T-helper 17 cell (primary cell): Measurements from ENCODE around the gene KRT86. TPM values are rescaled to one million over a fixed set of nuclear protein-coding genes. Genes with fewer than 3 reads are reported as not detected.
"Not testable (repeated sequence)": the region's sequence is repeated elsewhere in the genome, so short reads cannot be mapped to it uniquely, and the experiment has no call there.

Experiments used
- ATAC-seq: fragments of 150-1000 bp; cut with Tn5 transposase; 2 replicates; pipeline ENCODE4 v1.10.0; 2021; ENCODE audit warnings: mild to moderate bottlenecking, moderate library complexity
- DNase-seq, 3 donors: peaks; one replicate each; pipeline versions ENCODE4 v3.0.0 to v3.0.0-alpha.2; 2020 to 2021
- H3K9me3 ChIP-seq: one replicate; pipeline ENCODE4 v1.7.0; 2013; ENCODE audit warnings: low read length, mild to moderate bottlenecking; ENCODE audit not compliant: control insufficient read depth, poor library complexity, severe bottlenecking
- H3K27ac Mint-ChIP-seq: one replicate; pipeline ENCODE4 v1.8.0; 2022; ENCODE audit warnings: mild to moderate bottlenecking, moderate library complexity, mixed read lengths
- H3K27me3 Mint-ChIP-seq: one replicate; pipeline ENCODE4 v1.8.0; 2022; ENCODE audit warnings: mixed read lengths
- H3K36me3 Mint-ChIP-seq: one replicate; pipeline ENCODE4 v1.8.0; 2022; ENCODE audit warnings: low read depth, mixed read lengths
- H3K4me1 Mint-ChIP-seq: one replicate; pipeline ENCODE4 v1.8.0; 2022; ENCODE audit warnings: mild to moderate bottlenecking, mixed read lengths
- H3K4me3 Mint-ChIP-seq: one replicate; pipeline ENCODE4 v1.8.0; 2022; ENCODE audit warnings: mild to moderate bottlenecking, moderate library complexity, mixed read lengths
- total RNA-seq, 4 donors: library from RNA in 2 of 4; stranded (reverse) in 2 of 4; gene quantifications; one replicate each; pipeline ENCODE4 v1.2.3 and lab custom pipeline; 2022 to 2026

Gene KRT86
- total RNA-seq, 2 donors from 2014 or later: 0.21 TPM; not detected in 1

DNA sequence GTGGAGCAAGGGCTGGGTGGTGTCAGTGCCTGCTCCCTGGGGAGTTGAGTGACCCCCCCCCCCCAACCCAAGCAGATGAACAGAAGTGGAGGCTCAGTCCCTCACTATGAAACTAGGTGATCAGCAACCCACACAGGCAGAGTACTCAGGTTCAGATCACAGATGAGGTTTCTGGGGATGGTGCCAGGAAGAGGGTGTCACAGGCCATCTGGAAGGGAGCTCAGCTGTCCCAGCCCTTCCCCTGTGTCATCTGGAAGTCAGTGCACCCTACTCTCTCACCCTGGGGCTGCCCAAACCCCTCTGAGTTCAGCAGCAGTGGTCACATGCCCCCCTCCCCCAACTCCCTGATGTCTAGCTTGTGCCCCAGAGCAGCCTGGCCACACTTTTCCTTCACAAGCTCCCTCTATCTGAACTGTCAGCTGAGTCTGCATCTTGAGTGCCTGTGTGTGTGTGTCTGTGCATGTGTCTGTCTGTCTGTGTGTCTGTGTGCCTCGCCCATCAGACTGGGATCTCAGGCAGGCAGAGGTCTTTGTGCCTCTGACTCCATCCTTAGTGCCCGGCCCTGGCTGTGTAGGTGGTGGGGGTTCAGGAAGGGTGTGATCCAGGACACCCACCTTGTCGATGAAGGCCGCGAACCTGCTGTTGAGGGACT is 16.2 kb downstream of the KRT86 start:
- not testable (repeated sequence) for H3K36me3 Mint-ChIP-seq, DNase-seq, H3K4me3 Mint-ChIP-seq, H3K9me3 ChIP-seq, H3K27ac Mint-ChIP-seq, H3K4me1 Mint-ChIP-seq, ATAC-seq
- peaks cover 28% of the 10 kb centered on the region for H3K27me3 Mint-ChIP-seq

DNA sequence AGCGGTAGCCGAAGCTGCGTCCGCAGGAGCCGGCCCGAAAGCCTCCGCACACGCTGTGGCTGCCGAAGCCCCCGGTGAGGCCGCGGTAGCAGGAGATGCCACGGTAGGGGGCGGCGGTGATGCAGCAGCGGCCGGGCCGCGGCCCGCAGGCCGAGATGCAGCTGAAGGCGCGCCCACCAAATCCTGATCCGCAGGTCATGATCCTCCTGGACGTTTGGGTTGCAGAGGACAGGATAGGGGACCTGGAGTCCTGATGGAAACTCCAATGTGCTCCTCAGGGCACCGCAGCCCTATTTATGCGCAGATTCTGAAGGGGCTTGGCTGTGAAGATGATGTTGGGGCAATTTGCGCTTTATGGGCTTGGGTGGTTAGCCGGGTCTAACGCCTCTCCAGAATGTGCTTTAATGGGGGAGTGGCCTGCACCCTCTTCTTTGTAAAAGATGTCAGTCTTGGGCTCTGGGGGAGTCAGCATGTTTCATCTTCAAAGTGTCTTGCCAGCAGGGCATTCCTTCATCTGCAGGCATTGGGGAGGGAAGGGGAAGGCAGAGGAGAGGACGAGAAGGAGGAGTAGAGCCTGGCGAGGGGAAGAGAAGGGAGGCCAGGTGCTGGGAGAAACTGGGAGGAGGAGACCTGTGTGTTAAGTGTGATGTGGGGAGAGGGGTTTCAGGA is 17.0 kb downstream of the KRT86 start, which contains the start of gene KRT81:
Gene KRT81 (minus strand): TSS at position 268 of the 669 bp plus-strand sequence. CDS start 69 bp downstream, at position 199.
- Mint-ChIP-seq H3K27ac (no peak within 1 kb of the TSS), H3K36me3 (peaks cover 2% of the 10 kb centered on the region), H3K4me1 (no peaks in the 10 kb centered on the region), H3K27me3 (peaks cover 28% of the 10 kb centered on the region), H3K4me3 (no peak within 1 kb of the TSS)
- no peaks in the 10 kb centered on the region for H3K9me3 ChIP-seq
- ATAC-seq (no peak), DNase-seq (no peak)

DNA sequence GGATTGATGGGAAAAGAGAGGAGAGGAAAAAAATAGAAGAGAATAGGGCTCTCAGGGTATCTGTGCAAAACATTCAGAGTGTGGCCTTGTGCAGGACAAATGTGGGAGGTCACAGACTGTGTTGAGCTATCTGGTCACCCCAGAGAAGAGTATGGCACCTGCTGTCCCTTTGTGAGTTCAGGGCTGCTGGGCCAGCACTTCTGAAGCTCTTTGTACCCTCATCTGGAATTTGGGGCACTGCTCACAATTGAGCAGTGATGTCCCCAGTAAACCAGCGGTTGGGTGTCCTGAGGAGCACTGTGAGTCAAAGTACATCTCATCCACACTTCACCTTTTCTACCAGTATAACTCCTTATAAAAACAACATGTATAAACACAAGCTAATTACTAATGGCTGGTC is 19.5 kb downstream of the KRT86 start:
- peaks cover 3% of the 10 kb centered on the region for H3K36me3 Mint-ChIP-seq
- no peaks in the 10 kb centered on the region for H3K9me3 ChIP-seq
- H3K4me1 Mint-ChIP-seq: no peaks in the 10 kb centered on the region
- no peak overlapping the region for H3K27ac Mint-ChIP-seq
- no peak overlapping the region for H3K4me3 Mint-ChIP-seq
- ATAC-seq (no peak), DNase-seq (no peak)
- H3K27me3 Mint-ChIP-seq: peaks cover 38% of the 10 kb centered on the region

DNA sequence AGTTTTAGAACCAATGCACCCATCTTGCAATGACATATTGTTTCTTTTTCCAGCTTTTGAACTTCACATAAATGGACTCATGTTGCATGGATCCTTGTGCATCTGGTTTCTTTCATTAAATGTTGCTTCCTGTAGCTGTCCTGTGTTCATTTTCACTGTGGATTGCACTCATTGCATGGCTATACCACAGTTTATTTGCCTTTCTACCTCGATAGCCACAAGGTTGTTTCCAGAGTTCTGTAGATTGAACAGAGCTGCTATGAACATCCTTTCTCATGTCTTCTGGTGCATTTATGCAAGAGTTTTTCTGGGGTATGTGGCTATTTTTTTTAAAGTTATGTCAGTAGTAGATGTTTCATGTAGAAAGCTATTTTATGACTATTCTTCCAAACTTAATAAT is 20.4 kb downstream of the KRT86 start:
- H3K36me3 Mint-ChIP-seq: peaks cover 5% of the 10 kb centered on the region
- no peak overlapping the region for H3K4me3 Mint-ChIP-seq
- DNase-seq: no peak
- H3K4me1 Mint-ChIP-seq: no peaks in the 10 kb centered on the region
- no peaks in the 10 kb centered on the region for H3K9me3 ChIP-seq
- no peak overlapping the region for H3K27ac Mint-ChIP-seq
- no peak for ATAC-seq
- H3K27me3 Mint-ChIP-seq: peaks cover 47% of the 10 kb centered on the region

DNA sequence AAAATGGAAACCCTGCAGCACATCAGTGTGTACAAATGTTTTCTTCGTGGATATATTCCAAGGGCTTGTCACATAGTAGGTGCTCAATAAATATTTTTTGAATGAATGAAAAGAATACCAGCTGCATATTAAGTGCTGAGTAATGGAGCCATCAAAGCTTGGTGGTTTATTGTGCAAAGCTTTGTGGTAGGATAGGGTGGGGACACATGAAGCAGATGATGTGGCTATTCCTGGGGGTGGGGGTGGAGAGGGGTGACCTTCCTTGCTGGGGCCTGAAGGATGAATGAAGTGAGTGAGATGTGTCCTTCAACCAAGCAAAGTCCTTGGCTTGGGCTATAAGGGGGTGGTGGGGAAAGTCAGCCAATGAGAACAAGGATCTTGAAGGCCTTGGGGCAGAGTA is 21.2 kb downstream of the KRT86 start:
- DNase-seq (no peak), ATAC-seq (no peak)
- H3K4me1 Mint-ChIP-seq: no peaks in the 10 kb centered on the region
- no peak overlapping the region for H3K27ac Mint-ChIP-seq
- H3K4me3 Mint-ChIP-seq: no peak overlapping the region
- H3K36me3 Mint-ChIP-seq: peaks cover 5% of the 10 kb centered on the region
- no peaks in the 10 kb centered on the region for H3K9me3 ChIP-seq
- peaks cover 49% of the 10 kb centered on the region for H3K27me3 Mint-ChIP-seq

DNA sequence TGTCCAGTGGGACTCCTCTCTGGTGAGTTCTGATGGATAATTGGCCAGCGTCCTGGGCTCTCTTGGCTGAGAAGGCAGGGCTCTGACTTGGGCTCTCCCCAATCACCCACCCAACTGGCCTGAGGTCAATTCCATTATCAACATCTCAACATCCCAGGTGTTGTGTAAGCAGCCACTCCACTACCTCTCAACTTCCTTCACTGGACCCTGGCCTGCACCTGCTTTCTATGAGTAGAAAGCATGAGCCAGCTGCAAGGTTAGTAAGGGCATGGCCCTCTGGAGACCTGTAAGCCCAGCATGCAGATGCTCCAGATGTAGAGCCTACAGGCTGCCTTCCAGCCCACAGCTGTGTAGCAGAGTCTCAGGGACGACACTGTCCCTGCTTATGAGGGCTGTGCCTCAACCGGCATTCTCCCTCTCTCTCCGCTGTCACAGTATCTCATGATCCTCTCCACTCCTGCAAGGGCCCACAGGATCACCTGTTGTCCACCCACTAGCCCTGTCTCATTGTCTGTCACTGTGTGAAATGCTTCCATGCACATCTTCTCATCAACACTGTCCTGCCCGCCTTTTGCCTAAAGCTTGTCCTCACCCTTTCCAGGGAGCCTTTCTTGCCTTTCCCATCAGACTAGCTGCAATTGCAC is 22.2 kb downstream of the KRT86 start:
- H3K9me3 ChIP-seq: no peaks in the 10 kb centered on the region
- no peaks in the 10 kb centered on the region for H3K4me1 Mint-ChIP-seq
- peaks cover 44% of the 10 kb centered on the region for H3K27me3 Mint-ChIP-seq
- no peak for ATAC-seq
- H3K36me3 Mint-ChIP-seq: peaks cover 7% of the 10 kb centered on the region
- H3K27ac Mint-ChIP-seq: no peak overlapping the region
- no peak overlapping the region for H3K4me3 Mint-ChIP-seq
- DNase-seq: no peak

DNA sequence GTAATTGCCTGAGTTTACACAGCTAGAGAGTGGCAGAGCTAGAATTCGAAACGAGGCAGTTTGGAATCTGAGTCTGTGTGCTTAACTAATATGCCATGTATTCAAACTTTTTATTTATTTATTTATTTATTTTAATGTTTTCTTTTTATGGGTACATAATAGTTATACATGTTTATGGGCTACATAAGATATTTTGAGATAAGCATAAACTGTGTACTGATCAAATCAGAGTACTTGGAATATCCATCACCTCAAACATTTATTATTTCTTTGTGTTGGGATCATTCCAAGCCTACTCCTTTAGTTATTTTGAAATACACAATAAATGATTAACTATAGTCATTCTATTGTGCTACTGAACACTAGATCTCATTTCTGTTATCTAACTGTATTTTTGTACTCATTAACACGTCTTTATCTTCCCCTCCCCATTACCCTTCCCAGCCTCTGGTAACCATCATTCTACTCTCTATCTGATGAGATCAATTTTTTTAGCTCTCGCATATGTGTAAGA is 24.3 kb downstream of the KRT86 start:
- H3K9me3 ChIP-seq: no peaks in the 10 kb centered on the region
- Mint-ChIP-seq H3K4me1 (no peaks in the 10 kb centered on the region), H3K27ac (no peak overlapping the region), H3K4me3 (no peak overlapping the region), H3K27me3 (peaks cover 31% of the 10 kb centered on the region), H3K36me3 (peaks cover 7% of the 10 kb centered on the region)
- ATAC-seq (no peak), DNase-seq (no peak)

DNA sequence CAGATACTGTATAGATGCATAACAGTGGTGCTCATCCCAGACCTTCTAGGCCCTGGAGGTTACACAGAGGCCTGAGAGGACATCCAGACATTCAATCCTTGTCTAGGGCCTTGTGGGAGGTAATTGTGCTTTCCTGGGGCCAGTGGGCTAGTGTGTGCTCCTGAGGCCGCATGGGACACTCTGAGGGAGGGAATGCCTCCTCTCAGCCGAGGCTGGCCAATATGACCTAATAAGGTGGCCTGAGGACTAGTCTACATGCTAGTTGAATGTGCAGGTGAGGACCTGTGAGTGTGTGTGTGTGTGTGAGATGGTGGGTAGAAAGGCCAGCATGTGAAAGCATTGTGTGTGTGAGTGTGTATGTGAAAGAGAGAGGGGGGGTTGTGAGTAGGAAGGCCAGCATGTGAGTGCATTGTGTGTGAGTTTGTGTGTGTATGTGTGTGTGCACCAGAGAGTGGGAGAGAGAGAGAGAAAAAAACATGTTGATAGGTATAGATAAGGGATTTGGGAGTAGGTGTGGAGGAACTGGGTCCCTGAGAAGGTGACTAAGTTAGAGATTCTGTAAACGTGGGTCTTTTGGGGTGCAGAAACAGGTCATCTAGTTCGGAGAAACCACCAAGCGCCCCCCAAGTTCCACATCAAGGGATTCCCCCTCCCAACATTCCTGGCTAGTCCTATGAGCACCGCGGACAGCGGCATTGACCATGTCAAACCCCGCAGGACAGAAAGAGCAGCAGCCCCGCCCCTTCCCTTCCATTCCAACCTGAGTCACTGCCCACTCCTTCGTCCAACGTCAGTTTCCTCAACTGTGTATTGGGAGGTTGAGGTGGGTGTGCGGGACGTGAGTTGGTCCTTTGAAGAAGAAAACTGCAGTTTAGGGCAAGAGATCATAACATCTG is 26.6 kb downstream of the KRT86 start:
- no peak overlapping the region for H3K27ac Mint-ChIP-seq
- ATAC-seq: no peak
- H3K4me3 Mint-ChIP-seq: no peak overlapping the region
- peaks cover 38% of the 10 kb centered on the region for H3K27me3 Mint-ChIP-seq
- H3K36me3 Mint-ChIP-seq: peaks cover 6% of the 10 kb centered on the region
- DNase-seq: no peak
- H3K9me3 ChIP-seq: no peaks in the 10 kb centered on the region
- peaks cover 7% of the 10 kb centered on the region for H3K4me1 Mint-ChIP-seq

DNA sequence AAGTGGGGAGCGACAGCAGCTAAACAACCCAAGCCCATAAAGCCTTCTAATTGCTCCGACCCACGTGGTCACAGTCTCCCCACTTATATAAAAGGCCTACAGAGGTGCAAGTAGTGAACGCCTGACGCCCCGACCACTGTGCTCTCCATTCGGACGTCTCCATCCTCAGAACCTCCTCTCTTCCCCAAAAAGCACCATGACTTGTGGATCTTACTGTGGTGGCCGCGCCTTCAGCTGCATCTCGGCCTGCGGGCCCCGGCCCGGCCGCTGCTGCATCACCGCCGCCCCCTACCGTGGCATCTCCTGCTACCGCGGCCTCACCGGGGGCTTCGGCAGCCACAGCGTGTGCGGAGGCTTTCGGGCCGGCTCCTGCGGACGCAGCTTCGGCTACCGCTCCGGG is 27.3 kb downstream of the KRT86 start:
- not testable (repeated sequence) for H3K9me3 ChIP-seq, DNase-seq, H3K4me3 Mint-ChIP-seq, H3K36me3 Mint-ChIP-seq, H3K27ac Mint-ChIP-seq, ATAC-seq
- Mint-ChIP-seq H3K4me1 (peaks cover 11% of the 10 kb centered on the region), H3K27me3 (peaks cover 45% of the 10 kb centered on the region)

DNA sequence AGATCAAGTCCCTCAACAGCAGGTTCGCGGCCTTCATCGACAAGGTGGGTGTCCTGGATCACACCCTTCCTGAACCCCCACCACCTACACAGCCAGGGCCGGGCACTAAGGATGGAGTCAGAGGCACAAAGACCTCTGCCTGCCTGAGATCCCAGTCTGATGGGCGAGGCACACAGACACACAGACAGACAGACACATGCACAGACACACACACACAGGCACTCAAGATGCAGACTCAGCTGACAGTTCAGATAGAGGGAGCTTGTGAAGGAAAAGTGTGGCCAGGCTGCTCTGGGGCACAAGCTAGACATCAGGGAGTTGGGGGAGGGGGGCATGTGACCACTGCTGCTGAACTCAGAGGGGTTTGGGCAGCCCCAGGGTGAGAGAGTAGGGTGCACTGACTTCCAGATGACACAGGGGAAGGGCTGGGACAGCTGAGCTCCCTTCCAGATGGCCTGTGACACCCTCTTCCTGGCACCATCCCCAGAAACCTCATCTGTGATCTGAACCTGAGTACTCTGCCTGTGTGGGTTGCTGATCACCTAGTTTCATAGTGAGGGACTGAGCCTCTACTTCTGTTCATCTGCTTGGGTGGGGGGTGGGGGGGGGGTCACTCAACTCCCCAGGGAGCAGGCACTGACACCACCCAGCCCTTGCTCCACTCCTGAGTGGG is 27.9 kb downstream of the KRT86 start:
- H3K27ac Mint-ChIP-seq, H3K4me3 Mint-ChIP-seq, ATAC-seq, DNase-seq, H3K9me3 ChIP-seq, H3K36me3 Mint-ChIP-seq: not testable (repeated sequence)
- H3K27me3 Mint-ChIP-seq: peaks cover 47% of the 10 kb centered on the region
- H3K4me1 Mint-ChIP-seq: peaks cover 11% of the 10 kb centered on the region

DNA sequence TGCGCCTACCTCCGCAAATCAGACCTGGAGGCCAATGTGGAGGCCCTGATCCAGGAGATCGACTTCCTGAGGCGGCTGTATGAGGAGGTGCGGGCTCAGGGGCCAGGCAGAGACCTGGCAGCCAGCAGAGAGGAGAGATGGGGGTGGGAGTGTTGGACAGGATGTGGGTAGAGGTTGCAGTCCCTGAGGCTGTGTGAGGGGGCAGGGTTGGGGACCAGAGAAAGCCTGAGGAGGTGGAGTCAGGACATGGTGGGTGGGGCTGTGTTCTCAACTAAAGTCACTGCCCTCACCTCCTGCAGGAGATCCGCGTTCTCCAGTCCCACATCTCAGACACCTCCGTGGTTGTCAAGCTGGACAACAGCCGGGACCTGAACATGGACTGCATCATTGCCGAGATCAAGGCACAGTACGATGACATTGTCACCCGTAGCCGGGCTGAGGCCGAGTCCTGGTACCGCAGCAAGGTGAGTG is 30.5 kb downstream of the KRT86 start:
- H3K9me3 ChIP-seq, DNase-seq, H3K36me3 Mint-ChIP-seq: not testable (repeated sequence)
- Mint-ChIP-seq H3K27me3 (peaks cover 53% of the 10 kb centered on the region), H3K4me3 (peak overlapping the region; percentile 19), H3K27ac (peak overlapping the region; percentile 75), H3K4me1 (peaks cover 19% of the 10 kb centered on the region)
- ATAC-seq: peak; percentile 35

DNA sequence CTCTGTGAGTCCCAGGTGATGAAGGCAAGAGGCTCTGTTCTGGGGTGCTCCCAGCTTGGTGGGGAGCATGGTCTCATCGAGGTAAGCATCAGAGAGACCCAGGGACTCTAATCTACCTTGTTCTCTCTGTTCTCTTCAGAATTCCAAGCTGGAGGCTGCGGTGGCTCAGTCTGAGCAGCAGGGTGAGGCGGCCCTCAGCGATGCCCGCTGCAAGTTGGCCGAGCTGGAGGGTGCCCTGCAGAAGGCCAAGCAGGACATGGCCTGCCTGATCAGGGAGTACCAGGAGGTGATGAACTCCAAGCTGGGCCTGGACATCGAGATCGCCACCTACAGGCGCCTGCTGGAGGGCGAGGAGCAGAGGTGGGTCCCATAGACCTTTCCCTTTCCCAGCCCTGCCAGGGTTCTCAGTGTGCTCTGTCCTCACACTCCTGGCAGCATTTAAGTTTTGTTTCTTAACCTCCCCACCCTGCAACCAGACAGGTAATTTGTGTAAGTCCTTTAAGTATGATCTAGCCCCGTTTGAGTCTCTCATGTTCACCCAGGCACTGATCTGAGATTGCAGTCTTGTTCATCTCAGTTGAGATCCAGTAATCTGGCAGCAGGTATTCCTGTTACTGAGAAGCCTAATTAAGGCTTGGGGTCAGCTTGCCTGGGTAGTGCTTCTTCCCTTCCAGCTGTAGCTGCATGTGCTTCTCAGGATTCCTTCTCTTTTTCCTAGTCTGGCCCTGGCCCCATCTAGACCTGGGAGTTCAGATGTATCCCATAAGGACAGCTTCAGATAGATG is 31.7 kb downstream of the KRT86 start:
- Mint-ChIP-seq H3K27me3 (peaks cover 63% of the 10 kb centered on the region), H3K36me3 (no peaks in the 10 kb centered on the region), H3K27ac (no peak overlapping the region), H3K4me3 (no peak overlapping the region), H3K4me1 (peaks cover 19% of the 10 kb centered on the region)
- no peaks in the 10 kb centered on the region for H3K9me3 ChIP-seq
- ATAC-seq (no peak), DNase-seq (no peak)
